Fibroblast of lung (primary cell): Measurements from ENCODE around the gene PBXIP1.

ENCODE experiments used
- EZH2 ChIP-seq: IDR thresholded peaks from 2 replicates; pipeline ENCODE4 v1.5.1; 2012; ENCODE audit warnings: low read length, control low read depth, mild to moderate bottlenecking; ENCODE audit errors: missing control alignments
- TF ChIP-seq, protein P1 (sequence below), 2 donors: IDR thresholded peaks in 1 of 2; conservative IDR thresholded peaks in 1 of 2; 1 replicate in 1 of 2; 2 replicates in 1 of 2; pipeline ENCODE4 v1.5.1; 2011 to 2012; ENCODE audit warnings: low read length in 2 of 2, control low read depth in 1 of 2, inconsistent platforms in 1 of 2, low read depth in 1 of 2, mild to moderate bottlenecking in 1 of 2

GRCh38 chr1:154959426-154959780 lies 3.5 kb upstream of the PBXIP1 start:
- TF ChIP-seq, protein P1, sequence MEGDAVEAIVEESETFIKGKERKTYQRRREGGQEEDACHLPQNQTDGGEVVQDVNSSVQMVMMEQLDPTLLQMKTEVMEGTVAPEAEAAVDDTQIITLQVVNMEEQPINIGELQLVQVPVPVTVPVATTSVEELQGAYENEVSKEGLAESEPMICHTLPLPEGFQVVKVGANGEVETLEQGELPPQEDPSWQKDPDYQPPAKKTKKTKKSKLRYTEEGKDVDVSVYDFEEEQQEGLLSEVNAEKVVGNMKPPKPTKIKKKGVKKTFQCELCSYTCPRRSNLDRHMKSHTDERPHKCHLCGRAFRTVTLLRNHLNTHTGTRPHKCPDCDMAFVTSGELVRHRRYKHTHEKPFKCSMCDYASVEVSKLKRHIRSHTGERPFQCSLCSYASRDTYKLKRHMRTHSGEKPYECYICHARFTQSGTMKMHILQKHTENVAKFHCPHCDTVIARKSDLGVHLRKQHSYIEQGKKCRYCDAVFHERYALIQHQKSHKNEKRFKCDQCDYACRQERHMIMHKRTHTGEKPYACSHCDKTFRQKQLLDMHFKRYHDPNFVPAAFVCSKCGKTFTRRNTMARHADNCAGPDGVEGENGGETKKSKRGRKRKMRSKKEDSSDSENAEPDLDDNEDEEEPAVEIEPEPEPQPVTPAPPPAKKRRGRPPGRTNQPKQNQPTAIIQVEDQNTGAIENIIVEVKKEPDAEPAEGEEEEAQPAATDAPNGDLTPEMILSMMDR (conservative IDR thresholded peaks at IDR 0.05 in 1 of 2, IDR thresholded peaks at IDR 0.05 in 1 of 2; ENCODE audit: low read depth in 1 of 2, low read length in 2 of 2): no peak
- TF ChIP-seq EZH2: no peak
